Right lobe of liver (tissue), 6 donors: ENCODE data around the gene USP33. TPM values are rescaled to one million over a fixed set of nuclear protein-coding genes. Genes with fewer than 3 reads are reported as not detected.
"Not testable (repeated sequence)": the region's sequence is repeated elsewhere in the genome, so short reads cannot be mapped to it uniquely, and the experiment has no call there.

ENCODE experiments used
- ATAC-seq, 4 donors: fragments of 200-7000 bp; cut with Tn5 transposase; one replicate each; pipeline ENCODE4 v1.9.1; 2020; ENCODE audit warnings: mild to moderate bottlenecking in 4 of 4, moderate library complexity in 4 of 4
- DNase-seq, 3 donors: peaks; one replicate each; pipeline ENCODE4 v3.0.0-alpha.2; 2020
- H3K27ac ChIP-seq, 3 donors: fragments of 200-600 bp; one replicate each; pipeline ENCODE4 v1.8.0; 2022
- H3K27me3 ChIP-seq, 2 donors: fragments of 200-600 bp; one replicate each; pipeline ENCODE4 v1.8.0; 2022
- H3K36me3 ChIP-seq, 4 donors: fragments of 200-600 bp; sonication (generic) in 1 of 4; one replicate each; pipeline versions ENCODE4 v1.5.1 to v1.8.0; 2017 to 2022; ENCODE audit warnings: control low read depth in 1 of 4
- H3K4me1 ChIP-seq, 4 donors: fragments of 200-600 bp; sonication (generic) in 1 of 4; one replicate each; pipeline versions ENCODE4 v1.5.1 to v1.8.0; 2017 to 2022; ENCODE audit warnings: control low read depth in 1 of 4
- H3K4me3 ChIP-seq, 3 donors: fragments of 200-600 bp; one replicate each; pipeline ENCODE4 v1.8.0; 2022
- H3K9me3 ChIP-seq, 4 donors: fragments of 200-600 bp; sonication (generic) in 1 of 4; one replicate each; pipeline versions ENCODE4 v1.5.1 to v1.8.0; 2017 to 2022; ENCODE audit warnings: control low read depth in 1 of 4
- CTCF ChIP-seq, 4 donors: fragments of 200-600 bp in 3 of 4; fragments of 450-650 bp in 1 of 4; IDR thresholded peaks; one replicate each; pipeline versions ENCODE4 v1.5.1 to v1.8.0; 2016 to 2022; ENCODE audit warnings: antibody characterized with exemption in 4 of 4, mild to moderate bottlenecking in 2 of 4
- POLR2A ChIP-seq: fragments of 450-650 bp; IDR thresholded peaks from one replicate; pipeline ENCODE4 v1.6.1; 2017; ENCODE audit warnings: antibody characterized with exemption, mild to moderate bottlenecking
- WGBS: methylation state at CpG from one replicate; pipeline ENCODE4 v1.1.6; 2018; ENCODE audit warnings: low coverage, low lambda C conversion rate; ENCODE audit not compliant: insufficient coverage; ENCODE audit errors: missing lambda C conversion rate; 5-methylcytosine and 5-hydroxymethylcytosine counted together
- intact Hi-C, 2 donors: fragments of 100-400 bp; cut with DNase I; formaldehyde crosslinking; loops; one replicate each; pipeline versions ENCODE4 v1.11.2 to v1.14.1; 2022
- total RNA-seq, 6 experiments: library from RNA; depleted of rRNA in 2 of 6; stranded (reverse); fragments of >200 nt in 2 of 6; fragmentation: NEBNext Ultra II Directional in 3 of 6; extraction: Animal tissue kit (Norgen Biotek cat#: 25700) in 3 of 6; gene quantifications; one replicate each; pipeline versions ENCODE4 v1.1.0 to v1.2.4, GENCODE V29; 2016 to 2023
- donor health status: DM: no; HTN: yes; CAD: no.
- donor health status: DM: no; HTN: no; CAD: no.
- donor health status: DM: no; HTN: no; CAD: no.
- donor health status: DM: no; HTN: yes; CAD: no.
- donor health status: DM: no; HTN: yes; CAD: no.

The USP33 gene
- total RNA-seq, 6 experiments from 2014 or later, result 16.5 to 31.0 (median 21.4) TPM

DNA sequence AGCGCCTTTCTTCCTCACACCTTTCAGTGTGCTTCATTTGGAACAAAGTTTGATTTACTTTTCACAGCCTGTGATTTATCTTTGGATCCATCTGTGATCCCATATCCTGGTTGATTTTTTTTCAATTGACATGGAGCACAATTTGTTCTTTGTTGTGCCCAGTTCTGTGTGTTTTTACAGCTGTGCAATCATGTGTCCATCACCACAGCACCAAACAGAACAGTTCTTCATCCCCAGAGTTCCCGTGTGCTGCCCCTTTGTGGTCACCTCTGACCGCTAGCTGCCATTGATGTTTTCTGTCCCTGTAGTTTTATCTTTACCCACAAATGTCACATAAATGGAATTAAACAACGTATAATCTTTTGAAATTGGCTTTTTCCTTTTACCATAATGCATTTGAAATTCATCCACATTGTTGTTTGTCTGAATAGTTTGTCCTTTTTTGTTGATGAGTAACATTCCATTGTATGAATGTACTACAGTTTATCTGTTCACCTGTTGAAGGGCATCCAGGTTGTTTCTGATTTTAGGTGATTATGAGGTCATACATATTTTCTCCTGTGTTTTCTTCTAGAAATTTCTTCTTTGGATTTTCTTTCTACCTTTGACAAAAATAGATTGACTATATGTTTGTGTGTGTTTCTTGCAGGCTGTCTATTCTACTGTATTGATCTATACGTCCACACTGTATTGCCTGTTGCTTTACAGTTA is 37.2 kb upstream of the USP33 start:
- H3K9me3 ChIP-seq, result no peaks in the 10 kb centered on the region
- no peak for DNase-seq
- H3K4me1 ChIP-seq, result no peaks in the 10 kb centered on the region
- no peak overlapping the region for H3K4me3 ChIP-seq
- no peak overlapping the region for H3K27ac ChIP-seq
- intact Hi-C loops, result no loop called here
- peaks cover 0 to 6% (median 0%) of the 10 kb centered on the region in 4 donors for H3K36me3 ChIP-seq
- no peaks in the 10 kb centered on the region for H3K27me3 ChIP-seq
- TF ChIP-seq CTCF (IDR thresholded peaks at IDR 0.05) (no peak), POLR2A (no peak)
- 89% methylated on average over 5 of the region's 5 CpGs for WGBS
- no peak for ATAC-seq

GRCh38 chr1:77794550-77794949 is 34.9 kb upstream of the USP33 start:
- no peak for ATAC-seq
- no CpG with 5 or more reads among the region's 3 CpGs for WGBS
- no peak for DNase-seq
- H3K27ac ChIP-seq, result no peak overlapping the region
- TF ChIP-seq CTCF (IDR thresholded peaks at IDR 0.05) (no peak), POLR2A (no peak)
- no peak overlapping the region for H3K4me3 ChIP-seq
- H3K36me3 ChIP-seq, result peaks cover 0 to 3% (median 0%) of the 10 kb centered on the region in 4 donors
- intact Hi-C loops, result no loop called here
- no peaks in the 10 kb centered on the region for H3K27me3 ChIP-seq
- no peaks in the 10 kb centered on the region for H3K9me3 ChIP-seq
- no peaks in the 10 kb centered on the region for H3K4me1 ChIP-seq

GRCh38 chr1:77786093-77786741 is 26.6 kb upstream of the USP33 start:
- 100% methylated on average over 1 of the region's 2 CpGs for WGBS
- H3K27ac ChIP-seq, H3K4me1 ChIP-seq, H3K27me3 ChIP-seq, DNase-seq, intact Hi-C loops, ATAC-seq, H3K9me3 ChIP-seq, H3K4me3 ChIP-seq: not testable (repeated sequence)
- H3K36me3 ChIP-seq, result peaks cover 0 to 11% (median under 1%) of the 10 kb centered on the region in 4 donors

- no peaks in the 10 kb centered on the region for H3K9me3 ChIP-seq
- no peak overlapping the region for H3K27ac ChIP-seq
- DNase-seq (no peak), ATAC-seq (no peak)
- peaks cover 0 to 5% (median under 1%) of the 10 kb centered on the region in 4 donors for H3K36me3 ChIP-seq
- intact Hi-C loops, result no loop called here
- no peaks in the 10 kb centered on the region for H3K4me1 ChIP-seq
- no peaks in the 10 kb centered on the region for H3K27me3 ChIP-seq
- TF ChIP-seq CTCF (IDR thresholded peaks at IDR 0.05), result no peak
- no peak for TF ChIP-seq POLR2A
- no peak overlapping the region for H3K4me3 ChIP-seq
- WGBS, result 80% methylated on average over 2 of the region's 2 CpGs
These were observed 23.5 kb upstream of the USP33 start for GRCh38 chr1:77783141-77783540.

DNA sequence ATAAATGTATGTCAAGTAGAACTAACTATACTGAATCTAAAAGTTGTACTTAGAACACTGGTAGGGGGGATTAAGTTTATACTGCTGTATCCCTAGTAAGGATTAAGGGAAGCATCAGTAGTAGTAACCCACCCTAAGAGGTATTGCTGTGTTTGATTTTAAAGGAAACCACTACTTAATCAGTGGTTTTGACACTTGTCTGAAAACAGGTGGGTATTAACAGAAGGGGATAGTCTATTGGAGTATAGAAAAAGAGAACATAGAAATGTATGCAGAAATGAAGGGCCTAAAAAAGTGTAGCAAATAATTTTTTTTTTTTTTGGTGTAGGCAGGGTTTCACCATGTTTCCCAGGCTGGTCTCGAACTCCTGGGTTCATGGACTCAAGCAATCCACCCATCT is 22.0 kb upstream of the USP33 start:
- no peak for TF ChIP-seq CTCF (IDR thresholded peaks at IDR 0.05)
- TF ChIP-seq POLR2A, result no peak
- 100% methylated on average over 1 of the region's 1 CpG for WGBS
- no peaks in the 10 kb centered on the region for H3K9me3 ChIP-seq
- intact Hi-C loops, result no loop called here
- no peaks in the 10 kb centered on the region for H3K27me3 ChIP-seq
- H3K27ac ChIP-seq, result no peak overlapping the region
- H3K36me3 ChIP-seq, result peaks cover 0 to 2% (median 0%) of the 10 kb centered on the region in 4 donors
- H3K4me3 ChIP-seq, result no peak overlapping the region
- no peaks in the 10 kb centered on the region for H3K4me1 ChIP-seq
- DNase-seq (no peak), ATAC-seq (no peak)
